ENCODE measurements around the gene ANKRD44.

ANKRD44 gene

GRCh38 chr2:196957881-196958525 is 352.6 kb downstream of the ANKRD44 start:
- Histone ChIP-seq H3K27ac (ENCODE audit: low read depth, low read length) (no peak overlapping the region), H3K4me3 (ENCODE audit: low read length) (no peak overlapping the region), H3K4me2 (ENCODE audit: low read length) (no peak overlapping the region)

GRCh38 chr2:196957442-196957841 is 353.1 kb downstream of the ANKRD44 start:
- H4K20me1 ChIP-seq (ENCODE audit: control insufficient read depth, insufficient read depth, low read depth, low read length) = no peaks in the 10 kb centered on the region
- H3K4me1 ChIP-seq (ENCODE audit: control insufficient read depth, low read length) = no peaks in the 10 kb centered on the region
- H3K36me3 ChIP-seq (ENCODE audit: control insufficient read depth, low read length) = no peaks in the 10 kb centered on the region
- TF ChIP-seq EZH2phosphoT487 (IDR thresholded peaks at IDR 0.05; ENCODE audit: borderline replicate concordance, low read length) (no peak), CTCF (IDR thresholded peaks at IDR 0.05; ENCODE audit: low read depth, low read length, poor library complexity, severe bottlenecking) (no peak)
- no peak overlapping the region for H3K4me3 ChIP-seq (ENCODE audit: low read length)
- H3K9me2 ChIP-seq (replicated peaks; ENCODE audit: control insufficient read depth, low read length) = no peaks in the 10 kb centered on the region
- no peak overlapping the region for H3K4me2 ChIP-seq (ENCODE audit: low read length)
- no peaks in the 10 kb centered on the region for H3F3A ChIP-seq (ENCODE audit: control insufficient read depth, insufficient read depth)
- no peak overlapping the region for H3K27ac ChIP-seq (ENCODE audit: low read depth, low read length)
- no peaks in the 10 kb centered on the region for H3K79me2 ChIP-seq (ENCODE audit: control insufficient read depth, low read length)
- H3K27me3 ChIP-seq (ENCODE audit: control insufficient read depth, low read length) = peaks cover 5% of the 10 kb centered on the region; the same call in 1 of the 2 replicates
- H3K9me3 ChIP-seq (ENCODE audit: control insufficient read depth, insufficient read depth, low read length) = no peaks in the 10 kb centered on the region

More at GRCh38 chr2:196957881-196958525, 352.6 kb downstream of the ANKRD44 start:
- no peaks in the 10 kb centered on the region for H3F3A ChIP-seq (ENCODE audit: control insufficient read depth, insufficient read depth)
- H3K4me1 ChIP-seq (ENCODE audit: control insufficient read depth, low read length) = no peaks in the 10 kb centered on the region
- H3K27me3 ChIP-seq (ENCODE audit: control insufficient read depth, low read length) = peaks cover 5% of the 10 kb centered on the region; the same call in 1 of the 2 replicates
- no peaks in the 10 kb centered on the region for H3K79me2 ChIP-seq (ENCODE audit: control insufficient read depth, low read length)
- H3K9me2 ChIP-seq (replicated peaks; ENCODE audit: control insufficient read depth, low read length) = no peaks in the 10 kb centered on the region
- TF ChIP-seq CTCF (IDR thresholded peaks at IDR 0.05; ENCODE audit: low read depth, low read length, poor library complexity, severe bottlenecking) (no peak), EZH2phosphoT487 (IDR thresholded peaks at IDR 0.05; ENCODE audit: borderline replicate concordance, low read length) (no peak)
- no peaks in the 10 kb centered on the region for H3K9me3 ChIP-seq (ENCODE audit: control insufficient read depth, insufficient read depth, low read length)
- no peaks in the 10 kb centered on the region for H4K20me1 ChIP-seq (ENCODE audit: control insufficient read depth, insufficient read depth, low read depth, low read length)
- H3K36me3 ChIP-seq (ENCODE audit: control insufficient read depth, low read length) = no peaks in the 10 kb centered on the region

- no peaks in the 10 kb centered on the region for H3K79me2 ChIP-seq (ENCODE audit: control insufficient read depth, low read length)
- no peaks in the 10 kb centered on the region for H3K36me3 ChIP-seq (ENCODE audit: control insufficient read depth, low read length)
- H3K27me3 ChIP-seq (ENCODE audit: control insufficient read depth, low read length) = no peaks in the 10 kb centered on the region
- H3K9me2 ChIP-seq (replicated peaks; ENCODE audit: control insufficient read depth, low read length) = no peaks in the 10 kb centered on the region
- no peak overlapping the region for H3K4me3 ChIP-seq (ENCODE audit: low read length)
- no peak overlapping the region for H3K27ac ChIP-seq (ENCODE audit: low read depth, low read length)
- no peak overlapping the region for H3K4me2 ChIP-seq (ENCODE audit: low read length)
- no peaks in the 10 kb centered on the region for H3K9me3 ChIP-seq (ENCODE audit: control insufficient read depth, insufficient read depth, low read length)
- TF ChIP-seq CTCF (IDR thresholded peaks at IDR 0.05; ENCODE audit: low read depth, low read length, poor library complexity, severe bottlenecking) (no peak), EZH2phosphoT487 (IDR thresholded peaks at IDR 0.05; ENCODE audit: borderline replicate concordance, low read length) (no peak)
- no peaks in the 10 kb centered on the region for H3K4me1 ChIP-seq (ENCODE audit: control insufficient read depth, low read length)
- H3F3A ChIP-seq (ENCODE audit: control insufficient read depth, insufficient read depth) = no peaks in the 10 kb centered on the region
- no peaks in the 10 kb centered on the region for H4K20me1 ChIP-seq (ENCODE audit: control insufficient read depth, insufficient read depth, low read depth, low read length)
These were observed 354.5 kb downstream of the ANKRD44 start for GRCh38 chr2:196956069-196956468.

Data from DOHH2 (cell line).